K562 (cell line): ENCODE results near the gene PFKFB2. TPM values are rescaled to one million over a fixed set of nuclear protein-coding genes. Genes with fewer than 3 reads are reported as not detected.

Experiments used
- BACH1 ChIP-seq: fragments of 200-800 bp; sonication (Bioruptor generic); IDR thresholded peaks from 2 replicates; pipeline ENCODE4 v1.6.1; 2016; ENCODE audit warnings: missing genetic modification characterization, missing compliant biosample characterization
- HSF4 ChIP-seq: fragments of 250-450 bp; sonication (Bioruptor Pico); IDR thresholded peaks from 2 replicates; pipeline ENCODE4 v2.1.2; 2022; ENCODE audit warnings: mild to moderate bottlenecking, moderate library complexity, borderline replicate concordance
- MGA ChIP-seq: fragments of 450-650 bp; IDR thresholded peaks from 2 replicates; pipeline ENCODE4 v1.6.1; 2016; ENCODE audit warnings: mild to moderate bottlenecking, moderate library complexity
- MYC ChIP-seq, 2 experiments: fragments of 250-450 bp in 1 of 2; sonication (Bioruptor Pico) in 1 of 2; IDR thresholded peaks; 2 replicates each; pipeline versions ENCODE4 v1.5.1 to v1.6.1; 2012 to 2021; ENCODE audit warnings: low read depth in 2 of 2, borderline replicate concordance in 1 of 2, improper control_type of control experiment in 1 of 2, low read length in 1 of 2, mild to moderate bottlenecking in 1 of 2, moderate library complexity in 1 of 2
- polyA plus RNA-seq, 8 experiments: library from polyadenylated mRNA; depleted of rRNA in 4 of 8; stranded (reverse) in 5 of 8; unstranded in 3 of 8; fragments of >200 nt; fragmentation: Nextera tagmentation in 2 of 8; fragmentation: Illumina TruSeq in 1 of 8; extraction: Ambion mirVana in 2 of 8; extraction: Trizol in 1 of 8; gene quantifications; 2 replicates each; pipeline versions ENCODE4 v1.2.1 to v1.2.3, GENCODE V29; 2011 to 2014; ENCODE audit warnings: inconsistent platforms in 1 of 8, missing spikeins in 1 of 8
- total RNA-seq, 7 experiments: library from RNA; depleted of rRNA in 6 of 7; stranded (reverse); fragments of >200 nt in 6 of 7; fragmentation: Illumina TruSeq in 2 of 7; extraction: Trizol in 2 of 7; gene quantifications; 2 replicates each; pipeline versions ENCODE4 v1.2.1 to v1.2.3, GENCODE V29; 2011 to 2021; ENCODE audit warnings: low replicate concordance in 1 of 7

Gene PFKFB2
- total and polyA plus RNA-seq, 9 of the 15 experiments (the other 6 are each of a cell fraction or from before 2014, with no cell fraction given): 6.9 to 26.0 (median 16.4) TPM

GRCh38 chr1:207077470-207078377, 24.6 kb downstream of the PFKFB2 start (continued):
- peak; percentile 42 for TF ChIP-seq MGA
- TF ChIP-seq MYC (IDR thresholded peaks at IDR 0.05; ENCODE audit: low read depth, low read length): peak; percentile 71
- no peak for TF ChIP-seq MYC (CRISPR knock-in tag; IDR thresholded peaks at IDR 0.05; ENCODE audit: borderline replicate concordance, low read depth)
- TF ChIP-seq BACH1 (tag): 0 out of 2 replicates have a peak, but pooled peaks have one; percentile 53
- TF ChIP-seq HSF4 (CRISPR knock-in tag): no peak
